IPS-18c (cell line): ENCODE results near the gene TUBA1C.

Experiments used
- H3K4me3 ChIP-seq: 2 replicates; pipeline ENCODE4 v1.7.0; 2013; ENCODE audit warnings: low read depth, mild to moderate bottlenecking, low read length, moderate library complexity; ENCODE audit not compliant: insufficient read depth
- H3K9me3 ChIP-seq: one replicate; pipeline ENCODE4 v1.6.1; 2013; ENCODE audit warnings: mild to moderate bottlenecking, low read length, moderate library complexity; ENCODE audit not compliant: control insufficient read depth, insufficient read depth

TUBA1C gene

DNA sequence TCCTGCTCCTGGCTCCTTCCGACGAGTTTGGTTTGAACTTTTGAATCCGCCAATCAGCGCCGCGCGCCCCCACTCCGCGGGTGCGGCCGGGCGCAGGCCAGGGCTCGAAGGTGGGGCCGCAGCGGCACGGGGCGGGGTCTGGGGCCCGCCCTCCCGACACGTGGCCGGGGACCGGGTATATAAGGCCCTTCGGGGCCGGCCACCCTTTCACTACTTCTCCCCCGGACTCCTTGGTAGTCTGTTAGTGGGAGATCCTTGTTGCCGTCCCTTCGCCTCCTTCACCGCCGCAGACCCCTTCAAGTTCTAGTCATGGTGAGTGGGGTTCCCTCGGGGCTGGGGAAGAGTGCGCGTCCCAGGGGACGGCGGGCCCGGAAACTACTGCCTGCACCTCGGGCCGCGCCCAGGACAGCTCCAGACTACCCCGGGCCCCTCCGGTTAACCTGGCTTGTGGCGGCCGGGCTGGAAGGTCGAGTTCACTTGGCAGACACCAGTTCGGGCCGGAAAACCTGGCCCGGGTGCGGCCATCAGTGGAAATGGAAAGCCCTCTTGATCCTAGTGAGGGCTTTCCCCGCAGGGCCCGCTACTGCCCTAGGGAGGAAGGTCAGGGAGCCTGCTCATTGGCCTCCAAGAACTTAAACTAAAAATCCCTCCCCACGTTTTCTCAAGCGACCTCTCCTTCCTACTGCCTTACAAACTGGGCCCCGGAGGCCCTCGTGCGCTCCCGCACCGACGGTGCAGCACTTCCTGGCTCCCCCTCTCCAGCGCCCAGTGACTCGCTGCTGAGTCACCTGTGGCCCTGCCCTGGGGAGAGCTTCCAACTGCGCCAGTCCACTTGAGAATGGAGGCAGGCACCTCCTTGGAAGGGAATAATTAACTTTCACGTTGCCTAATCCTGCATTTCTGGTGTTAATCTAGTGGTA lies at the start of gene TUBA1C:
TSS of gene TUBA1C (plus strand) at position 210 of the 920 bp plus-strand sequence. CDS start at position 310, 100 bp downstream.
- H3K4me3 ChIP-seq, result peak within 1 kb of the TSS; percentile 98
- H3K9me3 ChIP-seq, result peaks cover 5% of the 10 kb centered on the region

- Histone ChIP-seq H3K4me3 (no peak overlapping the region), H3K9me3 (no peaks in the 10 kb centered on the region)
Observed at GRCh38 chr12:49219417-49220026, 45.4 kb upstream of the TUBA1C start.

- Histone ChIP-seq H3K9me3 (no peaks in the 10 kb centered on the region), H3K4me3 (no peak overlapping the region)
Observed at GRCh38 chr12:49220972-49221371, 43.9 kb upstream of the TUBA1C start.

DNA sequence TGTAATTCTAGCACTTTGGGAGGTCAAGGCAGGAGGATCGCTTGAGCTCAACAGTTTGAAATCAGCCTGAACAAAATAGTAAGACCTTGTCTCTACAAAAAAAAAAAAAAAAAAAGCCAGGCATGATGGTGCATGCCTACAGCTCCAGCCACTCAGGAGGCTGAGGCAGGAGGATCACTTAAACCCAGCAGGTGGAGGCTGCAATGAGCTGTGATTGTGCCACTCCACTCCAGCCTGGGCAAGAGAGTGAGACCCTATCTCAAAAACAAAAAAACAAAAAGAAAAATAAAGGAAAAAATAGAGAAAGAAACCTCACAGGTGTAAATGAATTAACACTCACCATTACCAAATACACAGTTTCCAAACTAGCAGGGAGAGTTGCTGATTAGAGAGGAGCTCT lies 41.8 kb upstream of the TUBA1C start:
- Histone ChIP-seq H3K9me3 (no peaks in the 10 kb centered on the region), H3K4me3 (no peak overlapping the region)

GRCh38 chr12:49223590-49224369 lies 41.1 kb upstream of the TUBA1C start:
- H3K9me3 ChIP-seq, result no peaks in the 10 kb centered on the region

DNA sequence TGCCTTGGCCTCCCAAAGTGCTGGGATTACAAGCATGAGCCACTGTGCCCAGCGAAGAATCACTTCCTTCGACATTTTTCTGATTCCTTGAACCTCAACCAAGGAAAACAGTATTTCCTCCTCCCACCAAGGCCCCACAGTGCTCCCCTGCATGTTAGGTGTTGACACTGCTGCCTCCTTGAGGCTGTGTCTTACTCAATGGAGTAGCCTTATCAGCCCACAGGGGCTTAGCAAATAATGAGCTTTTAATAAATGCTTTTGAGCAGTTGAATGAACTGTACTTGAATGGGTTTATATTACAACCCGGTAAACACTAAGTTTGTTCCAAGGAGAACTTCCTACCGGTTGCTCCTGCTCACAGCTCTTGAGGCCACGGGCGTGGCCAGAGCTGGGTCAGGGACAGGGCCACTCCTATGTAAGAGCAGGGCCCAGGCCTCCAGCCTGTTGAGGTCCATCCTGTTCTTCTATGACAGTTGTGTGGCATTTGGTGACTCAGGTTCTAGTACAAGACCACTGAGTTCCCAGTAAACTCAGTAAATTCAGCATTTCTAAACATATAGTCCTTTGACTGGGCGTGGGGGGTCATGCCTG lies 39.2 kb upstream of the TUBA1C start:
- no peaks in the 10 kb centered on the region for H3K9me3 ChIP-seq
- H3K4me3 ChIP-seq, result no peak overlapping the region

More at GRCh38 chr12:49223590-49224369, 41.1 kb upstream of the TUBA1C start:
- H3K4me3 ChIP-seq, result no peak overlapping the region

GRCh38 chr12:49227713-49228112 lies 37.2 kb upstream of the TUBA1C start:
- Histone ChIP-seq H3K9me3 (no peaks in the 10 kb centered on the region), H3K4me3 (no peak overlapping the region)

DNA sequence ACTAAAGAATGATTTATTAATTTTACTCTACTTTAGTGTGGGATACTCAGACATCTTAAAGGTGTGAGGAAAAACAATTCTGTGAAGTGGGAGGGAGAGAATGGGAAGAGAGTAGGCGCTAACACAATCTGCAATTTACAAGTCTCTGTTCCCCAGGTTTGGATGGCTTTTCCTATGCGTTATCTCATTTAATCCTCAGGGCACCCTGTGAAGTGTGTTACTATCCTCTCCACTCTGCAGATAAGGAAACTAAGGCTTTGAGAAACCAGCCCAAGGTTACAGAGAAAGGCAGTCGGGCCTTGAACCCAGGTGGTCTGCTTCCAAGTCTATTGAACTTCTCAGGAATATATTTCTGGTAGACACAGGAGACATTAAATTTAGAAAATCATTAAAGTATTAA lies 36.2 kb upstream of the TUBA1C start:
- H3K4me3 ChIP-seq, result no peak overlapping the region
- H3K9me3 ChIP-seq, result no peaks in the 10 kb centered on the region

DNA sequence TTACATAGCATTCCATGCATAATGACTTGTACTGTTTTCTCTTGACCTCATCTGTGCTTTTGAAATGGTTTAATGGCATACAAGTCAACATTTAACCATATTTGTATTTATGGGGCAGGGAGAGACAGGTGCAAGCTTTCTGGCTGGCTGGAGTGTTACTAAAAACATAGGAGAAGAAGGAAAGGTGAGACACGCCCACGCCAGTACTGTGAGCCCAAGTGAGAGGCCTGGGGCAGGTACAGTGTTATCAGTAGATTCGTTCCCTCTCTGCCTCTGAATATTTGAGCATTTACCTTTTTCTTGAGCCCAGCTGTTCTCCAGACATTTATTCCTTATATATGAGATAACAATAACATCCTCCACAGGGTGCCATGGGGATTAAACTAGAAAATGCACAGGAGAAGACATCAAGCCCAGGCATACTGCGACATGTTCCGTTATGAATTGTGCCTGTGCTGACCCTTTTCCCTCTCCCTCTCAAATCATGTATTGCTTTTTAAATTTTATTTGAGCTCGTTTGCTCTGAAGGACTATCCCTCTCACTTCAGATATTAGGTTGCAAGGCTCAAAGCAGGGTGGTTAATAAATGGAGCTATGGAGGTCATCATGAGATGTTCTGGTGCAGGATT lies 34.6 kb upstream of the TUBA1C start:
- H3K9me3 ChIP-seq, result no peaks in the 10 kb centered on the region
- H3K4me3 ChIP-seq, result no peak overlapping the region

DNA sequence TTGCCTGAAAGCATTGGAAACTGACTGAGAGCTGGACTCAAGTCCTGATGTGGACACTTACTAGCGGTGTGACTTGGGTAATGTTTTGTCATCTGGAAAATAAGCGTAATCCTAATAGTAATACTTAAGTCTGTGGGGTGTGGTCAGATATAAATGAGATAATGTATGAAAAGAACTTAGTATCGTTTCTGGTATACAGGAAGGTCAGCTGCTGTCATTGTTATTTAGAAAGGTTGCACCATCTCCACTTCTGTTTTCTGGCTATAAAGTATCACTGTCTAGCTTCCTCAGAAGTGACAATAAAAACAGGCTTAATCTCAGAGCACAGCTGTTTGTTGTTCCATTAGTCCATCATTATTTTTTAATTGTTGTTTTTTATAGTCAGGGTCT lies 34.1 kb upstream of the TUBA1C start:
- H3K9me3 ChIP-seq, result no peaks in the 10 kb centered on the region
- H3K4me3 ChIP-seq, result no peak overlapping the region

- H3K4me3 ChIP-seq, result no peak overlapping the region
- no peaks in the 10 kb centered on the region for H3K9me3 ChIP-seq
Observed at GRCh38 chr12:49231878-49232655, 32.8 kb upstream of the TUBA1C start.

DNA sequence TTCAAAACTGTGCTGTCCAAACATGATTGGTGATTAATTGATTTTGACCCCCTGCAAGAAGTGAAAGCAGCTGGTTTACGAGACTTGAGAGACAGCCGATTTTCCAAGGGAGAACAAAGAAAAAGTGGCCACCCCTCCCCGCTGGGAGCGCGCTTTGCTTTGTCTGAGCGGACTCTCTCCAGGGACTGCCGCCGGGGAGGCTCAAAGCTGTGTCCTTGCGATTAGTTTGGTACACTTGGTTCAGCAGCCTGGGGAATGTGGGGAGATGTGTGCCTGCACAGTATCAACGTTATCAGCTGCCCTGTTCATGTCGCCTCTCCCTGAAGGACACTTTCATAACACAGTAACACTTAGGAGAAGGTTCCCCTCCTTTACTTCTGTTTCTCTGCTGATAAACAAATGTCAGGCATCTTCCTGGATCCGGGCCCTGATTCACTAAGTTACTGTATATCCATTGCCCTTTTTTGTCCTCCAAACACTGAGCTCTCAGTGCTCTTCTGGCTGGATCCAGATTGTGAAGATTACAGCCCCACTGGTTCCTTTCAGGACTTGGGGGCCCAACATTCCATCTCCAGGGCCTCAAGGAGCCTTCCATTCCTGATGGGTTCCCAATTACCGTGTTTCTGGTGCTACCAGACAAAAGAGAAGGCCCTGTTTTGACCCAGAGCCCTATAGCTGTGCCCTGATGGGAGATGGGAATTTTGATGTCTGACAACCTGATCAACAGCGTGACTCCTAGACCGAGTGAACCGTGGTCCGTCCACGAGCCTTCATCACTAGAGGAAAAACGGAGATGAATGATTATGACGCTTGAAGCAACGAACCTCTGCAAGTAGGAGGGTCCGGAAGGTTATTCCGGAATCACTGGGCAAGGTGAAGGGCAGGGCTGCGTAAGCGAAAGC lies 31.7 kb upstream of the TUBA1C start:
- Histone ChIP-seq H3K9me3 (no peaks in the 10 kb centered on the region), H3K4me3 (no peak overlapping the region)

- Histone ChIP-seq H3K4me3 (no peak overlapping the region), H3K9me3 (no peaks in the 10 kb centered on the region)
Observed at GRCh38 chr12:49233842-49234526, 30.9 kb upstream of the TUBA1C start.

GRCh38 chr12:49236423-49236822 lies 28.5 kb upstream of the TUBA1C start:
- no peak overlapping the region for H3K4me3 ChIP-seq

DNA sequence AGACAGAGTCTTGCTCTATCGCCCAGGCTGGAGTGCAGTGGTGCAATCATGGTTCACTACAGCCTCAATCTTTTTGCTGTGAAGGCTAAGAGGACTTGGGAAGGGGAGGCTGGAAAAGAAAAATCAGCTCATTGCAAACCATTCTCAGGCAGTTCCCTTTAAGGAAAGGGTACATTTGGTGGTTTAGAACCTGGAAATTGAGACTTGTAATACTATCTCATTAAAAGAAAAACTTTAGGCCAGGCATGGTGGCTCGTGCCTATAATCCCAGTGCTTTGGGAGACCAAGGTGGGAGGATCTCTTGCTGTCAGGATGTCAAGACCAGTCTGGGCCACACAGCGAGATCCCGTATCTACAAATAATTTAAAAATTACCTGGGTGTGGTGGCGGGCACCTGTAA lies 21.3 kb upstream of the TUBA1C start:
- H3K4me3 ChIP-seq, result no peak overlapping the region
- no peaks in the 10 kb centered on the region for H3K9me3 ChIP-seq

More at GRCh38 chr12:49236423-49236822, 28.5 kb upstream of the TUBA1C start:
- no peaks in the 10 kb centered on the region for H3K9me3 ChIP-seq
